GM12864 (cell line): Measurements from ENCODE around the gene PCSK2.

ENCODE experiments used
- DNase-seq: peaks from one replicate; pipeline ENCODE4 v3.0.0-alpha.2; 2011; ENCODE audit warnings: low read depth
- H3K4me3 ChIP-seq: 2 replicates; pipeline ENCODE4 v1.5.1; 2011; ENCODE audit warnings: mild to moderate bottlenecking, low read depth, low read length, control low read depth
- TF ChIP-seq, protein P1 (sequence below): IDR thresholded peaks from 2 replicates; pipeline ENCODE4 v1.5.1; 2011; ENCODE audit warnings: low read depth, mild to moderate bottlenecking, moderate library complexity, low read length, control low read depth, inconsistent platforms; ENCODE audit errors: missing control alignments

PCSK2 gene

GRCh38 chr20:17320456-17320855, 93.6 kb downstream of the PCSK2 start:
- TF ChIP-seq, protein P1, sequence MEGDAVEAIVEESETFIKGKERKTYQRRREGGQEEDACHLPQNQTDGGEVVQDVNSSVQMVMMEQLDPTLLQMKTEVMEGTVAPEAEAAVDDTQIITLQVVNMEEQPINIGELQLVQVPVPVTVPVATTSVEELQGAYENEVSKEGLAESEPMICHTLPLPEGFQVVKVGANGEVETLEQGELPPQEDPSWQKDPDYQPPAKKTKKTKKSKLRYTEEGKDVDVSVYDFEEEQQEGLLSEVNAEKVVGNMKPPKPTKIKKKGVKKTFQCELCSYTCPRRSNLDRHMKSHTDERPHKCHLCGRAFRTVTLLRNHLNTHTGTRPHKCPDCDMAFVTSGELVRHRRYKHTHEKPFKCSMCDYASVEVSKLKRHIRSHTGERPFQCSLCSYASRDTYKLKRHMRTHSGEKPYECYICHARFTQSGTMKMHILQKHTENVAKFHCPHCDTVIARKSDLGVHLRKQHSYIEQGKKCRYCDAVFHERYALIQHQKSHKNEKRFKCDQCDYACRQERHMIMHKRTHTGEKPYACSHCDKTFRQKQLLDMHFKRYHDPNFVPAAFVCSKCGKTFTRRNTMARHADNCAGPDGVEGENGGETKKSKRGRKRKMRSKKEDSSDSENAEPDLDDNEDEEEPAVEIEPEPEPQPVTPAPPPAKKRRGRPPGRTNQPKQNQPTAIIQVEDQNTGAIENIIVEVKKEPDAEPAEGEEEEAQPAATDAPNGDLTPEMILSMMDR = no peak
- no peak for DNase-seq
- no peak overlapping the region for H3K4me3 ChIP-seq

DNA sequence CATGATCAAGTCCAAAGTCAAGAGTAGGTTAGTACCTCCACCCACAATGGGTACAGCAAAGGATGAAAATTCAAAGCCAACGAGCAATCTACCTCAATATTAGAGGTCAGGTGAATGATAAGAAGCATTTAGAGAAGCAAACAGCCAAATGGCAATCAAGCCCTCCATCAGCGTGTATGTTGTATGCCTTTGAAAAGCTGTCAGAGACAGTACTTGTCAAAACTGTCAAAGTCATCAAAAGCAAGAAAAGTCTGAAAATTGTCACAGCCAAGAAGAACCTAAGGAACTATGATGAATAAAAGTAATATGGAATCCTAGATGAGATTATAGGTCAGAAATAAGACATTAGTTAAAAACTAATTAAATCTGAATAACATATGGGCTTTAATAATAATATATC, 99.3 kb downstream of the PCSK2 start:
- TF ChIP-seq, protein P1 = no peak
- H3K4me3 ChIP-seq = no peak overlapping the region
- no peak for DNase-seq

- no peak overlapping the region for H3K4me3 ChIP-seq
- no peak for DNase-seq
- TF ChIP-seq, protein P1 = no peak
Observed at GRCh38 chr20:17327185-17328148, 100.6 kb downstream of the PCSK2 start.

DNA sequence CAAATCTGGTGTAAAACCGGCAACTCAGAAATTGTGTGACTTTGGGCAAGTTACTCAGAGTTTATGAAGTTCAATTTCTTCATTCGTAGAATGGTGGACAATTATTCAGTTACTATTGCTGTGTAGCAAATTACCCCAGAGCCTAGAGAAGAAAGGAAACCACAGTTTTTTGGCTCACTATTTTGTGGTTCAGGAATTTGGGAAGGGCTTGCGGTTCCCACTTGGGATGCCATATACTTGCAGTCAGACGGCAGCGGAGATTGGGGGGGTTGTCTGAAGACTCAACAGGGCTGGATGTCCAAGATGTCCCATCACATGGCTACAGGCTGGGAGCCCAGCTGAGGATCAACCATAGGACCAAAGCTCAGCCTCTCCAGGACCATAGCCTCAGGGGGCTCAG, 108.1 kb downstream of the PCSK2 start:
- H3K4me3 ChIP-seq = no peak overlapping the region
- TF ChIP-seq, protein P1 = no peak
- DNase-seq = no peak

DNA sequence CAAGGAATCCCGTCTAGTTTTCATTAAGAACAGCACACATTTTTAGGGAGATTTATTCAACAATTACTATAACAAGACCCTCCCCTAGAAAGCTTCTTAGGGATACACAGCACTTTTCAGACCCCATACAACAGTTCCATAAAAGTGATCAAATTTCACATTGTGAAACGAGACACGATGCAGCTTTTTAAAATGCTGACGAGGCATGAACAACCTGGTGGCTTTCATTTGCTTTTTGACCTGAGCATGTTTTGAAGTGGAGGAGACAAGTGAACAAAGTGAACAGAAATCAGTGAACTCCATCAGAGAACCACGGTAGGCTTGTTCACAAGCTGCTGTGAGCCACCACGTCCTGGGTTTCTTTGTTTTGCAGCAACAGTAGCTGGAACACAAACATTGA, 112.2 kb downstream of the PCSK2 start:
- TF ChIP-seq, protein P1 = no peak
- H3K4me3 ChIP-seq = no peak overlapping the region
- DNase-seq = no peak

- no peak for DNase-seq
- TF ChIP-seq, protein P1 = no peak
- no peak overlapping the region for H3K4me3 ChIP-seq
Observed at GRCh38 chr20:17343091-17343490, 116.3 kb downstream of the PCSK2 start.
